ENCODE data around the gene GREB1. TPM values are rescaled to one million over a fixed set of nuclear protein-coding genes. Genes with fewer than 3 reads are reported as not detected.

GREB1 gene
- total and polyA plus RNA-seq, 2 of the 13 experiments (the other 11 are each of a cell fraction or from before 2014, with no cell fraction given) = 31.3 to 61.2 TPM

DNA sequence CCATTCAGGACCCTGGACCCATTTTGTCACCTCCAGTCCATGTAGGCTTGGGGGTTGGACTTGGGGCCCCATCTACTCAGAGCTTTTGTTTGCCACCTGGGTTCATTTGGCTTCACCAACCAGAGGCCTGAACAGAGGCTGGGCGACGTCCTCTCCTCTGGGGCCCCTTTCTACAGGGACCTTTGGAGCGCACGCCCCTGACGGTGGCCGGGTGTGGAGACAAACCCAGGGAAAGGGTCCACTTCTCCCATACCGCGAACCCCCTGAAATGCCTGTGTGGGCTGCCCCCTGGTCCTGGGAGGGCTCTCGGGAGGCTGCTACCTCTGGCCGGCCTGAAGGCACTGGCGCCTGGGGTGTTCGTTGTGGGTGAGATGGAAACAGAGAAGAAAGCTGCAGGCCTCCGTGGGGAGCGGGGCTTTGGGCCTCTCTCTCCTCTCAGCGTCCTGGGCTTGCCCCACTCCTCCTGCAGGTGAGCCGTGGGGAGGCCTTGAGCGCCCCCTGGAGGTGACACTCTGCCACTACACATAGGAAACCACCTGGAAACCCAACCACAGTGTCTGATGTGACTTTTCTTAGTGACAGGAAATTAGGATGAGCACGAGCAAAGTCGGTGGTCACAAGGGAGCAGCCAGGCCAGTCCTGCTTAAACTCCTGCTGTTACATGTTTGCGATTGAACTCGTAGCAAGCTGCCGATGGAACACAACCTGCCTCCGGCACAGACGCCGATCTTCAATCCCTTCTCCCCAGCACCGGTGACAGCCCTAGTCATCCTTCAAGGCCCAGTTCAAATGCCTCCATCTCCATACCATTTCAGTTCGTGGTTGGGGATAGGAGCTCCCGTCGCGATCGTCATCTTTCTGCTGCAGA lies 148.1 kb downstream of the GREB1 start (continued):
- TF ChIP-seq, protein P1, sequence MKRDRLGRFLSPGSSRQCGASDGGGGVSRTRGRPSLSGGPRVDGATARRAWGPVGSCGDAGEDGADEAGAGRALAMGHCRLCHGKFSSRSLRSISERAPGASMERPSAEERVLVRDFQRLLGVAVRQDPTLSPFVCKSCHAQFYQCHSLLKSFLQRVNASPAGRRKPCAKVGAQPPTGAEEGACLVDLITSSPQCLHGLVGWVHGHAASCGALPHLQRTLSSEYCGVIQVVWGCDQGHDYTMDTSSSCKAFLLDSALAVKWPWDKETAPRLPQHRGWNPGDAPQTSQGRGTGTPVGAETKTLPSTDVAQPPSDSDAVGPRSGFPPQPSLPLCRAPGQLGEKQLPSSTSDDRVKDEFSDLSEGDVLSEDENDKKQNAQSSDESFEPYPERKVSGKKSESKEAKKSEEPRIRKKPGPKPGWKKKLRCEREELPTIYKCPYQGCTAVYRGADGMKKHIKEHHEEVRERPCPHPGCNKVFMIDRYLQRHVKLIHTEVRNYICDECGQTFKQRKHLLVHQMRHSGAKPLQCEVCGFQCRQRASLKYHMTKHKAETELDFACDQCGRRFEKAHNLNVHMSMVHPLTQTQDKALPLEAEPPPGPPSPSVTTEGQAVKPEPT (CRISPR knock-in tag; IDR thresholded peaks at IDR 0.05; ENCODE audit: low read depth) = 0 out of 2 replicates have a peak, but pooled peaks have one; percentile 17
- TF ChIP-seq, protein P2, sequence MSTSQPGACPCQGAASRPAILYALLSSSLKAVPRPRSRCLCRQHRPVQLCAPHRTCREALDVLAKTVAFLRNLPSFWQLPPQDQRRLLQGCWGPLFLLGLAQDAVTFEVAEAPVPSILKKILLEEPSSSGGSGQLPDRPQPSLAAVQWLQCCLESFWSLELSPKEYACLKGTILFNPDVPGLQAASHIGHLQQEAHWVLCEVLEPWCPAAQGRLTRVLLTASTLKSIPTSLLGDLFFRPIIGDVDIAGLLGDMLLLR (CRISPR knock-in tag; IDR thresholded peaks at IDR 0.05) = peak; percentile 71; the same call in 1 of the 2 replicates
- no peak for TF ChIP-seq ZNF251 (CRISPR knock-in tag; IDR thresholded peaks at IDR 0.05)
- peak; percentile 92 for TF ChIP-seq XRCC5 (optimal IDR thresholded peaks at IDR 0.05; ENCODE audit: low read length)
- TF ChIP-seq TFE3 (CRISPR knock-in tag; IDR thresholded peaks at IDR 0.05) = no peak
- TF ChIP-seq, protein P3, sequence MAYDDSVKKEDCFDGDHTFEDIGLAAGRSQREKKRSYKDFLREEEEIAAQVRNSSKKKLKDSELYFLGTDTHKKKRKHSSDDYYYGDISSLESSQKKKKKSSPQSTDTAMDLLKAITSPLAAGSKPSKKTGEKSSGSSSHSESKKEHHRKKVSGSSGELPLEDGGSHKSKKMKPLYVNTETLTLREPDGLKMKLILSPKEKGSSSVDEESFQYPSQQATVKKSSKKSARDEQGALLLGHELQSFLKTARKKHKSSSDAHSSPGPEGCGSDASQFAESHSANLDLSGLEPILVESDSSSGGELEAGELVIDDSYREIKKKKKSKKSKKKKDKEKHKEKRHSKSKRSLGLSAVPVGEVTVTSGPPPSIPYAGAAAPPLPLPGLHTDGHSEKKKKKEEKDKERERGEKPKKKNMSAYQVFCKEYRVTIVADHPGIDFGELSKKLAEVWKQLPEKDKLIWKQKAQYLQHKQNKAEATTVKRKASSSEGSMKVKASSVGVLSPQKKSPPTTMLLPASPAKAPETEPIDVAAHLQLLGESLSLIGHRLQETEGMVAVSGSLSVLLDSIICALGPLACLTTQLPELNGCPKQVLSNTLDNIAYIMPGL (CRISPR knock-in tag; IDR thresholded peaks at IDR 0.05; ENCODE audit: borderline replicate concordance in 1 of 2, low read depth in 1 of 2) = peak; percentile 42 to 60; a peak in 2 of 4 replicates
- TF ChIP-seq, protein P4, sequence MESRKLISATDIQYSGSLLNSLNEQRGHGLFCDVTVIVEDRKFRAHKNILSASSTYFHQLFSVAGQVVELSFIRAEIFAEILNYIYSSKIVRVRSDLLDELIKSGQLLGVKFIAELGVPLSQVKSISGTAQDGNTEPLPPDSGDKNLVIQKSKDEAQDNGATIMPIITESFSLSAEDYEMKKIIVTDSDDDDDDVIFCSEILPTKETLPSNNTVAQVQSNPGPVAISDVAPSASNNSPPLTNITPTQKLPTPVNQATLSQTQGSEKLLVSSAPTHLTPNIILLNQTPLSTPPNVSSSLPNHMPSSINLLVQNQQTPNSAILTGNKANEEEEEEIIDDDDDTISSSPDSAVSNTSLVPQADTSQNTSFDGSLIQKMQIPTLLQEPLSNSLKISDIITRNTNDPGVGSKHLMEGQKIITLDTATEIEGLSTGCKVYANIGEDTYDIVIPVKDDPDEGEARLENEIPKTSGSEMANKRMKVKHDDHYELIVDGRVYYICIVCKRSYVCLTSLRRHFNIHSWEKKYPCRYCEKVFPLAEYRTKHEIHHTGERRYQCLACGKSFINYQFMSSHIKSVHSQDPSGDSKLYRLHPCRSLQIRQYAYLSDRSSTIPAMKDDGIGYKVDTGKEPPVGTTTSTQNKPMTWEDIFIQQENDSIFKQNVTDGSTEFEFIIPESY (CRISPR knock-in tag; IDR thresholded peaks at IDR 0.05) = peak; percentile 52; the same call in 1 of the 2 replicates
- no peak for TF ChIP-seq TAF1 (CRISPR knock-in tag; IDR thresholded peaks at IDR 0.05)
- TF ChIP-seq ZSCAN9 (CRISPR knock-in tag; IDR thresholded peaks at IDR 0.05; ENCODE audit: borderline replicate concordance) = peak; percentile 20; the same call in 1 of the 2 replicates
- peak; percentile 93 for TF ChIP-seq ZKSCAN5 (CRISPR knock-in tag; IDR thresholded peaks at IDR 0.05)
- TF ChIP-seq ZNF788 (CRISPR knock-in tag; IDR thresholded peaks at IDR 0.05; ENCODE audit: borderline replicate concordance) = 0 out of 2 replicates have a peak, but pooled peaks have one; percentile 40
- no peak for TF ChIP-seq GATA4 (IDR thresholded peaks at IDR 0.05; ENCODE audit: borderline replicate concordance, low read depth)
- TF ChIP-seq MXD3 (CRISPR knock-in tag; IDR thresholded peaks at IDR 0.05) = peak; percentile 14; the same call in 1 of the 2 replicates
- TF ChIP-seq ZNF607 (CRISPR knock-in tag; IDR thresholded peaks at IDR 0.05; ENCODE audit: borderline replicate concordance) = peak; percentile 74
- TF ChIP-seq, protein P5, sequence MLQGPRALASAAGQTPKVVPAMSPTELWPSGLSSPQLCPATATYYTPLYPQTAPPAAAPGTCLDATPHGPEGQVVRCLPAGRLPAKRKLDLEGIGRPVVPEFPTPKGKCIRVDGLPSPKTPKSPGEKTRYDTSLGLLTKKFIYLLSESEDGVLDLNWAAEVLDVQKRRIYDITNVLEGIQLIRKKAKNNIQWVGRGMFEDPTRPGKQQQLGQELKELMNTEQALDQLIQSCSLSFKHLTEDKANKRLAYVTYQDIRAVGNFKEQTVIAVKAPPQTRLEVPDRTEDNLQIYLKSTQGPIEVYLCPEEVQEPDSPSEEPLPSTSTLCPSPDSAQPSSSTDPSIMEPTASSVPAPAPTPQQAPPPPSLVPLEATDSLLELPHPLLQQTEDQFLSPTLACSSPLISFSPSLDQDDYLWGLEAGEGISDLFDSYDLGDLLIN (CRISPR knock-in tag; IDR thresholded peaks at IDR 0.05; ENCODE audit: borderline replicate concordance) = no peak
- no peak for TF ChIP-seq WIZ (CRISPR knock-in tag; IDR thresholded peaks at IDR 0.05)
- TF ChIP-seq ZNF256 (CRISPR knock-in tag; conservative IDR thresholded peaks at IDR 0.05) = no peak
- peak; percentile 53; the same call in 1 of the 2 replicates for TF ChIP-seq ZNF317 (CRISPR knock-in tag; IDR thresholded peaks at IDR 0.05)

All from HepG2 (cell line).